A673 (cell line): ENCODE data around the gene ACER1. TPM values are rescaled to one million over a fixed set of nuclear protein-coding genes. Genes with fewer than 3 reads are reported as not detected.

Experiments
- BruUV-seq: library from RNA; stranded (reverse); fragments of 400-500 nt; replicated peaks from 2 replicates; lab custom pipeline; 2021; lab: Mats Ljungman, UMichigan
- CTCF ChIA-PET: fragments of 300-600 bp; sonication (Branson Sonifier 250); formaldehyde crosslinking; loops from one replicate; lab custom pipeline; 2022; ENCODE audit warnings: antibody characterized with exemption; lab: Charles Lee
- POLR2A ChIA-PET: fragments of 300-600 bp; sonication (Branson Sonifier 250); formaldehyde crosslinking; loops from one replicate; lab custom pipeline; 2022; ENCODE audit warnings: antibody characterized with exemption; ENCODE audit not compliant: low non-redundant PET; lab: Charles Lee
- DNase-seq: peaks from one replicate; pipeline ENCODE4 v3.0.0-alpha.2; 2015; ENCODE audit warnings: low spot score
- H3K27ac ChIP-seq: fragments of 200-600 bp; sonication (generic); 2 replicates; pipeline ENCODE4 v1.5.1; 2016; ENCODE audit warnings: mixed run types, low read depth, mild to moderate bottlenecking, mixed read lengths, antibody characterized with exemption, low read length; ENCODE audit not compliant: poor library complexity, severe bottlenecking
- H3K27me3 ChIP-seq: fragments of 200-600 bp; sonication (generic); replicated peaks from 2 replicates; pipeline ENCODE4 v1.6.1; 2017; ENCODE audit warnings: mixed run types, low read depth, mild to moderate bottlenecking, mixed read lengths, antibody characterized with exemption, low read length; ENCODE audit not compliant: insufficient read depth, poor library complexity
- H3K36me3 ChIP-seq: fragments of 200-600 bp; sonication (generic); 2 replicates; pipeline ENCODE4 v1.6.1; 2016; ENCODE audit warnings: mixed run types, mild to moderate bottlenecking, mixed read lengths, antibody characterized with exemption, low read length; ENCODE audit not compliant: insufficient read depth, poor library complexity, severe bottlenecking
- H3K4me1 ChIP-seq: fragments of 200-600 bp; sonication (generic); 2 replicates; pipeline ENCODE4 v1.6.1; 2017; ENCODE audit warnings: mixed run types, mild to moderate bottlenecking, mixed read lengths, antibody characterized with exemption, low read length; ENCODE audit not compliant: insufficient read depth, poor library complexity, severe bottlenecking
- H3K4me3 ChIP-seq: fragments of 200-600 bp; sonication (generic); 2 replicates; pipeline ENCODE4 v1.5.1; 2016; ENCODE audit warnings: low read depth, mixed run types, mild to moderate bottlenecking, mixed read lengths, low read length; ENCODE audit not compliant: poor library complexity, severe bottlenecking
- H3K9me3 ChIP-seq: fragments of 200-600 bp; sonication (generic); 2 replicates; pipeline ENCODE4 v1.6.1; 2016; ENCODE audit warnings: mixed run types, low read depth, mild to moderate bottlenecking, mixed read lengths, antibody characterized with exemption, low read length; ENCODE audit not compliant: poor library complexity, severe bottlenecking
- CTCF ChIP-seq: fragments of 300-800, 200-600 bp; sonication (generic); conservative IDR thresholded peaks from 2 replicates; pipeline ENCODE4 v1.5.1; 2017; ENCODE audit warnings: low read depth, mild to moderate bottlenecking, antibody characterized with exemption, low read length, moderate library complexity, mixed read lengths
- EZH2 ChIP-seq: fragments of 200-600 bp; sonication (generic); IDR thresholded peaks from 2 replicates; pipeline ENCODE4 v1.6.1; 2017; ENCODE audit warnings: borderline replicate concordance, low read depth, mild to moderate bottlenecking, mixed read lengths, antibody characterized with exemption, low read length; ENCODE audit not compliant: poor library complexity, severe bottlenecking
- intact Hi-C: fragments of 100-400 bp; cut with micrococcal nuclease; formaldehyde crosslinking; loops from one replicate; pipeline ENCODE4 v1.10.0; 2022; ENCODE audit not compliant: unreplicated experiment
- total RNA-seq: library from RNA; stranded (reverse); gene quantifications from 2 replicates; pipeline ENCODE4 v1.2.3, GENCODE V29; 2021

Gene ACER1
- total RNA-seq, 1 experiment from 2014 or later: not detected

GRCh38 chr19:6272411-6272791 is 61.0 kb downstream of the ACER1 start:
- Histone ChIP-seq H3K27ac (peak overlapping the region; percentile 48), H3K36me3 (peaks cover 14% of the 10 kb centered on the region), H3K4me3 (no peak overlapping the region), H3K9me3 (no peaks in the 10 kb centered on the region), H3K4me1 (no peaks in the 10 kb centered on the region), H3K27me3 (no peaks in the 10 kb centered on the region)
- no peak for DNase-seq
- ChIA-PET POLR2A (no interaction called here), CTCF (no interaction called here)
- no TSS peak for BruUV-seq
- intact Hi-C loops: no loop called here
- TF ChIP-seq EZH2: no peak
- TF ChIP-seq CTCF: no peak

DNA sequence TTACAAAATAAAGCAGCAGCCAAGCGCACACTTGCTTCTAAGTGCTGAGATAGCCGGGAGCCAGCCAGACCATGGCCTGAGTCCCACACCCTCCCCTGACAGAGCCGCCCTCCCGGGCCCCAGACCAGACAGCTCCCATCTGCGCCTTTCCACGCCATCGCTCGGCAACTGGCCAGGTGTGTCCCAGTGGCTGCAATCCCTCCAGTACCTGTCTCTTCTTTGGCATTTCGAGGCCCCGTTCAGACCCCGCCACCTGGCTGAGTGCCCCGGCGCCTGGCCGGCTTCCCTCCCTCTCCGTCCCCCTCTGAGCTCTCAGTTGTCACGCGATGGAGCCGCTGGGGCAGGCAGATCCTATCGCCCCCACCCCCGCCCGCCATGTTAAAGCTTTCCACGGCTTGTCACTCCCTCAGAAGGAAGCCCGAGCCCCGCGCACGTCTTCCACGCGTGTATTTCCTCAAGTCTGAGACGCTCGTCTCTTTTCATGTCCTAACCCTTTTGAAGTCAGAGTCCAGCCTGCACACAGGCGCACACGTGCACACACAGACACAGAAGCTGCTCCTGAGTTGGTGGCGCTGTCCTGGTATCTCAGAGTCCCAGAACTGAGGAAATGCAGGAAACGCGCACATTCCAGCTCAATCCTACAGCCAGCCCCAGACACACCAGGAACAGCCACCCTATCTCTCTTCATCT is 61.5 kb downstream of the ACER1 start:
- Histone ChIP-seq H3K9me3 (no peaks in the 10 kb centered on the region), H3K4me3 (no peak overlapping the region), H3K4me1 (no peaks in the 10 kb centered on the region), H3K36me3 (peaks cover 15% of the 10 kb centered on the region), H3K27ac (peak overlapping the region; percentile 48), H3K27me3 (no peaks in the 10 kb centered on the region)
- no TSS peak for BruUV-seq
- no peak for DNase-seq
- intact Hi-C loops: no loop called here
- no peak for TF ChIP-seq EZH2
- no peak for TF ChIP-seq CTCF
- ChIA-PET POLR2A (interaction anchor here (0.6 kb wide), 2 partner anchors 368 to 1645 kb away, joined by 5 to 6 read pairs; partner anchors contain the start of gene NDUFA11), CTCF (no interaction called here)

GRCh38 chr19:6271251-6271650 is 62.2 kb downstream of the ACER1 start:
- H3K27ac ChIP-seq: no peak overlapping the region
- no peak for TF ChIP-seq EZH2
- TF ChIP-seq CTCF: peak; percentile 32; the same call in 1 of the 2 replicates
- intact Hi-C loops: no loop called here

More at GRCh38 chr19:6271251-6271650, 62.2 kb downstream of the ACER1 start:
- no peaks in the 10 kb centered on the region for H3K27me3 ChIP-seq
- H3K4me1 ChIP-seq: no peaks in the 10 kb centered on the region
- no peaks in the 10 kb centered on the region for H3K9me3 ChIP-seq
- CTCF ChIA-PET: no interaction called here
- H3K4me3 ChIP-seq: no peak overlapping the region
- BruUV-seq: no TSS peak
- H3K36me3 ChIP-seq: peaks cover 15% of the 10 kb centered on the region
- POLR2A ChIA-PET: interaction anchor here (0.6 kb wide), 2 partner anchors 368 to 1645 kb away, joined by 5 to 6 read pairs; partner anchors contain the start of gene NDUFA11
- no peak for DNase-seq
